HepG2 (cell line): ENCODE measurements around the gene CARMIL1. TPM values are rescaled to one million over a fixed set of nuclear protein-coding genes. Genes with fewer than 3 reads are reported as not detected.

Source experiments
- ATAC-seq: fragments of 200-7000 bp; cut with Tn5 transposase; 3 replicates; pipeline ENCODE4 v1.9.1; 2020; ENCODE audit warnings: mild to moderate bottlenecking, moderate library complexity
- BruUV-seq: library from RNA; stranded (reverse); fragments of 400-500 nt; replicated peaks from 2 replicates; lab custom pipeline; 2021; lab: Mats Ljungman, UMichigan
- CTCF ChIA-PET: fragments of 300-600 bp; formaldehyde crosslinking; extraction: SDS; loops from one replicate; lab custom pipeline; 2021; ENCODE audit warnings: low total read pairs, inconsistent platforms, low intra/inter-chr PET ratio; lab: Yijun Ruan, JAX
- POLR2A ChIA-PET: fragments of 350-600 bp; sonication (Branson Sonifier 250); formaldehyde crosslinking; loops from one replicate; lab custom pipeline; 2020; ENCODE audit warnings: antibody characterized with exemption, inconsistent platforms; lab: Yijun Ruan, JAX
- DNase-seq: peaks from one replicate; pipeline ENCODE4 v3.0.0-alpha.2; 2015; ENCODE audit warnings: low spot score
- FAIRE-seq: peaks from 3 replicates; lab custom pipeline; 2011; peaks lifted over from hg19 to GRCh38; lab: Jason Lieb, UNC
- H2AFZ ChIP-seq: one replicate; pipeline ENCODE4 v1.6.1; 2011; ENCODE audit warnings: low read length, inconsistent platforms
- H3K27ac ChIP-seq: fragments of 300-600 bp; 3 replicates; pipeline ENCODE4 v1.8.0; 2011; ENCODE audit warnings: mixed run types, mild to moderate bottlenecking, mixed read lengths, low read length, inconsistent platforms; ENCODE audit not compliant: insufficient read depth; ENCODE audit errors: extremely low read length
- H3K27me3 ChIP-seq, 2 experiments: fragments of 200-600 bp in 1 of 2; 2 replicates in 1 of 2; 3 replicates in 1 of 2; pipeline versions ENCODE4 v1.6.0 to v1.8.0; 2011; ENCODE audit warnings: low read length in 2 of 2, mild to moderate bottlenecking in 2 of 2, moderate library complexity in 2 of 2, inconsistent platforms in 1 of 2; ENCODE audit not compliant: insufficient read depth in 2 of 2, control insufficient read depth in 1 of 2
- H3K36me3 ChIP-seq, 2 experiments: fragments of 200-600 bp in 1 of 2; replicated peaks in 1 of 2; 2 replicates in 1 of 2; 3 replicates in 1 of 2; pipeline versions ENCODE4 v1.5.1 to v1.8.0; 2011; ENCODE audit warnings: low read length in 2 of 2, inconsistent platforms in 1 of 2; ENCODE audit not compliant: insufficient read depth in 2 of 2, control insufficient read depth in 1 of 2
- H3K4me1 ChIP-seq: 2 replicates; pipeline ENCODE4 v1.5.1; 2012; ENCODE audit warnings: low read length, inconsistent platforms; ENCODE audit not compliant: insufficient read depth
- H3K4me2 ChIP-seq: 2 replicates; pipeline ENCODE4 v1.6.0; 2011; ENCODE audit warnings: low read depth, low read length, inconsistent platforms
- H3K4me3 ChIP-seq, 3 experiments: fragments of 200-600 bp in 1 of 3; sonication (generic), shearing (Covaris generic) in 1 of 3; replicated peaks in 1 of 3; 2 replicates each; pipeline ENCODE4 v1.5.1; 2011 to 2016; ENCODE audit warnings: low read length in 3 of 3, inconsistent platforms in 2 of 3, low read depth in 2 of 3, mild to moderate bottlenecking in 2 of 3, control low read depth in 1 of 3, mixed read lengths in 1 of 3; ENCODE audit not compliant: insufficient read depth in 1 of 3
- H3K79me2 ChIP-seq: one replicate; pipeline ENCODE4 v1.6.1; 2011; ENCODE audit warnings: low read length, inconsistent platforms; ENCODE audit not compliant: insufficient read depth
- H3K9ac ChIP-seq: 2 replicates; pipeline ENCODE4 v1.6.0; 2011; ENCODE audit warnings: mild to moderate bottlenecking, low read depth, low read length, inconsistent platforms; ENCODE audit not compliant: insufficient read depth
- H3K9me3 ChIP-seq: 2 replicates; pipeline ENCODE4 v1.5.1; 2012; ENCODE audit warnings: mild to moderate bottlenecking, low read length
- H4K20me1 ChIP-seq: 2 replicates; pipeline ENCODE4 v1.6.0; 2011; ENCODE audit warnings: inconsistent platforms, mild to moderate bottlenecking, low read length, moderate library complexity; ENCODE audit not compliant: insufficient read depth
- FOSL2 ChIP-seq: sonication (generic); formaldehyde crosslinking; IDR thresholded peaks from 2 replicates; pipeline ENCODE4 v1.4.0; 2020; ENCODE audit warnings: missing genetic modification reagents
- MIXL1 ChIP-seq: IDR thresholded peaks from 2 replicates; pipeline ENCODE4 v1.6.1; 2016
- ZBED4 ChIP-seq: sonication (generic); formaldehyde crosslinking; IDR thresholded peaks from 2 replicates; pipeline ENCODE4 v1.4.0; 2020; ENCODE audit warnings: missing genetic modification reagents, borderline replicate concordance
- ZFP82 ChIP-seq: sonication (generic); formaldehyde crosslinking; IDR thresholded peaks from 2 replicates; pipeline ENCODE4 v1.5.1; 2020; ENCODE audit warnings: mild to moderate bottlenecking, missing genetic modification reagents, borderline replicate concordance
- ZHX1 ChIP-seq: sonication (generic); formaldehyde crosslinking; IDR thresholded peaks from 2 replicates; pipeline ENCODE4 v1.8.1; 2022; ENCODE audit warnings: low read depth, mild to moderate bottlenecking, missing genetic modification reagents
- ZNF225 ChIP-seq: sonication (generic); formaldehyde crosslinking; IDR thresholded peaks from 2 replicates; pipeline ENCODE4 v1.4.0; 2020; ENCODE audit warnings: mild to moderate bottlenecking, missing genetic modification reagents
- ZNF496 ChIP-seq: sonication (generic); formaldehyde crosslinking; IDR thresholded peaks from 2 replicates; pipeline ENCODE4 v1.8.1; 2023; ENCODE audit warnings: mild to moderate bottlenecking, moderate library complexity, missing genetic modification reagents; ENCODE audit not compliant: insufficient replicate concordance
- WGBS: methylation state at CpG from one replicate; pipeline ENCODE4 v1.1.6; 2017; ENCODE audit warnings: low lambda C conversion rate; 5-methylcytosine and 5-hydroxymethylcytosine counted together
- in situ Hi-C: cut with HindIII; loops from 2 replicates; pipeline ENCODE4 v1.10.0; 2017; ENCODE audit warnings: low pct_unique_long_range_greater_than_20kb; ENCODE audit not compliant: extremely low pct_ligation_motif_present
- intact Hi-C: fragments of 100-400 bp; cut with micrococcal nuclease; formaldehyde crosslinking; loops from one replicate; pipeline ENCODE4 v1.10.0; 2022; ENCODE audit not compliant: unreplicated experiment
- polyA plus RNA-seq, 8 experiments: library from polyadenylated mRNA; depleted of rRNA in 3 of 8; stranded (reverse) in 7 of 8; unstranded in 1 of 8; fragments of >200 nt; fragmentation: Illumina TruSeq in 4 of 8; extraction: Trizol in 4 of 8; gene quantifications; 2 replicates each; pipeline versions ENCODE4 v1.2.1 to v1.2.3, GENCODE V29; 2011 to 2016; ENCODE audit warnings: low read depth in 4 of 8, missing spikeins in 1 of 8, mixed read lengths in 1 of 8; ENCODE audit not compliant: insufficient read depth in 1 of 8
- total RNA-seq, 5 experiments: library from RNA; depleted of rRNA; stranded (reverse); fragments of >200 nt; fragmentation: Illumina TruSeq; extraction: Trizol; gene quantifications; 2 replicates each; pipeline ENCODE4 v1.2.3, GENCODE V29; 2016; ENCODE audit warnings: low read depth in 1 of 5
- TF ChIP-seq, protein P1 (sequence below): sonication (generic); formaldehyde crosslinking; IDR thresholded peaks from 2 replicates; pipeline ENCODE4 v1.4.0; 2020; ENCODE audit warnings: mild to moderate bottlenecking, low read depth, missing genetic modification reagents

CARMIL1 gene
- total and polyA plus RNA-seq, 2 of the 13 experiments (the other 11 are each of a cell fraction or from before 2014, with no cell fraction given), result 1.8 to 2.6 TPM

GRCh38 chr6:25542984-25543910, 264.1 kb downstream of the CARMIL1 start:
- TF ChIP-seq ZNF225 (no peak), MIXL1 (no peak), ZBED4 (CRISPR knock-in tag) (no peak), ZNF496 (CRISPR knock-in tag) (no peak), FOSL2 (CRISPR knock-in tag) (no peak), ZHX1 (CRISPR knock-in tag) (no peak), ZFP82 (CRISPR knock-in tag) (no peak)
- TF ChIP-seq, protein P1, sequence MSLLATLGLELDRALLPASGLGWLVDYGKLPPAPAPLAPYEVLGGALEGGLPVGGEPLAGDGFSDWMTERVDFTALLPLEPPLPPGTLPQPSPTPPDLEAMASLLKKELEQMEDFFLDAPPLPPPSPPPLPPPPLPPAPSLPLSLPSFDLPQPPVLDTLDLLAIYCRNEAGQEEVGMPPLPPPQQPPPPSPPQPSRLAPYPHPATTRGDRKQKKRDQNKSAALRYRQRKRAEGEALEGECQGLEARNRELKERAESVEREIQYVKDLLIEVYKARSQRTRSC (CRISPR knock-in tag), result no peak
- TF ChIP-seq, all 625 proteins: peak for 0
- H4K20me1 ChIP-seq, result no peaks in the 10 kb centered on the region
- H3K27me3 ChIP-seq, result no peaks in the 10 kb centered on the region
- POLR2A ChIA-PET, result no interaction called here
- in situ Hi-C loops, result no loop called here
- no peak overlapping the region for H3K4me3 ChIP-seq
- no TSS peak for BruUV-seq
- no peak overlapping the region for H3K27ac ChIP-seq
- WGBS, result 5% methylated on average over 1 of the region's 1 CpG
- FAIRE-seq (no peak), ATAC-seq (no peak), DNase-seq (no peak)
- H3K4me2 ChIP-seq, result no peak overlapping the region
- no peaks in the 10 kb centered on the region for H3K79me2 ChIP-seq
- H3K9me3 ChIP-seq, result no peaks in the 10 kb centered on the region
- no peaks in the 10 kb centered on the region for H3K36me3 ChIP-seq
- H3K4me1 ChIP-seq, result no peaks in the 10 kb centered on the region
- intact Hi-C loops, result no loop called here
- no peak overlapping the region for H3K9ac ChIP-seq
- CTCF ChIA-PET, result no interaction called here
- H2AFZ ChIP-seq, result no peak overlapping the region
